GM19397 (cell line): ENCODE measurements around the gene GJB1.
"Not testable (repeated sequence)": the region's sequence is repeated elsewhere in the genome, so short reads cannot be mapped to it uniquely, and the experiment has no call there.

Experiments used
- ATAC-seq: cut with Tn5 transposase; IDR thresholded peaks from one replicate; pipeline ENCODE4 v1.9.1; 2021; ENCODE audit warnings: mild to moderate bottlenecking, moderate library complexity; ENCODE audit not compliant: unreplicated experiment

GJB1 gene

DNA sequence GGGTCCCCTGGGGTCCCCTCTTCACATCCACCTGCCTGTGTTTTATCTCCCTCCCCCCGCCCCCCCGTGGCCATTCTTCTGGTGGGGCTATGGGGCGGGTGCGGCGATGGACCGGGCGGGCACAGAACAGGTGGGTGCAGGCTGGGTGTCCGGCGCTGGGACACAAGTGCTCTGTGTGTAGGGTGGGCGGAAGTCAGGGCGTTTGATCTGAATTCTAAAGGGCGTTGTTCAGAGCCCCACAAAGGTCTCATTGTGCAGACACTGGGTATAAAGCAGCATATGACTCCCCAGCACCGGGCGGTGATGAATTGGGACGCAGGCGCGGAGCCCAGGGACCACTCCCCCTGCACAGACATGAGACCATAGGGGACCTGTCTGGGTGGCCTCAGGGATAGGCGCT, at the start of gene GJB1:
Gene GJB1 (plus strand): TSS at position 296 of the 400 bp plus-strand sequence. CDS start 484 bp downstream, outside the sequence.
- no peak for ATAC-seq

DNA sequence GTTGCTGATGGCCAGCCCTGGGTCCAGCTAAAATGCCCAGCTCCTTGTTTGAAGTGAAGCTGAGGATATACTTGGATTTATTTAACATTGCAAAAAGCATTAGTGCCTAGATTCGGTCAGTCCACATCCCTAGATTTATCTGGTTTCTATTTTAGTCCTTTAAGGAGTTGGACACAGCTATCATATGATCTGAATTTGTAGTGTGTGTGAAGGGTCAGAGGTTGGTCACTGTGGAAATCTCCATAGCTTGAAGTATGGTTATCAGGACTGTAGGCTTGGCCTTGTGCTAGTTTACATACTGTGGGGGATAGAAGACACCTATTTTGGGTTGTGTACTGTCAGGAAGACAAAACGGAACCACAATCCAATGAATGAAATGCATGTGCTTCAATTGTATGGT, 49.6 kb upstream of the GJB1 start:
- ATAC-seq: no peak

DNA sequence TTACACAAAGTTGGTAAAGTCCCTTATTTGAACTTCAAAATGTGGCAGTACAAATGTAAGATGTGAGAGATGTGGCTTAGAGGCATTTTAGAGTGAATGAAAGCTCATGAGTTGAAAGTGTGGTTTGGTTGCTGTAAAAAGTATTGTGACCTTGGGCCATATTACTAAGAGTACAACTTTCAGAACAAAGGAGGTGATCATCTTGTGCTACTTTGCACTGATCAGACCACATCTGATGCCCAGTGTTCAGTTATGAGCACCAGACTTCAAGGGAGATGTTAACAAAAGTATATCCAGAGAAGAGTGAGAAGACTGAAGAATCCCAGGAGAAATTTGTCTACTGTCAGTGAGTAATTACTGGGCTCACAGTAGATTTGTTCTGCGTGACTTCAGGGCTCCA, 48.2 kb upstream of the GJB1 start:
- no peak for ATAC-seq

DNA sequence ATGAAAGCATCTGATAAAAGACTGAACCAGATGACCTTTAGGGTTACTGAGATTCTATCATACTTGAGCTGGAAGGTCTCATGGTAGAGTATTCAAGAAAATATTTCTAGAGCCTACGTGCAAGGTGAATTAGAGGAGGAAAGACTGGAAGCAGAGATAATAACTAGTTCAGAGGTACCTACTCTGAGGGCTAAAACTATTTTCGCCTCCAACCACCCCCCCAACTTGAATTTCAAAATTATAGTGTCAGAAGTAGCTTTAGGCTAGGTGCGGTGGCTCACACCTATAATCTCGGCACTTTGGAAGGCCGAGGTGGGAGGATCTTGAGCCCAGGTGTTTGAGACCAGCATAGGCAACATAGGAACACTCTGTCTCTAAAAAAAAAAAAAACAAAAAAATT, 47.5 kb upstream of the GJB1 start:
- ATAC-seq: no peak

DNA sequence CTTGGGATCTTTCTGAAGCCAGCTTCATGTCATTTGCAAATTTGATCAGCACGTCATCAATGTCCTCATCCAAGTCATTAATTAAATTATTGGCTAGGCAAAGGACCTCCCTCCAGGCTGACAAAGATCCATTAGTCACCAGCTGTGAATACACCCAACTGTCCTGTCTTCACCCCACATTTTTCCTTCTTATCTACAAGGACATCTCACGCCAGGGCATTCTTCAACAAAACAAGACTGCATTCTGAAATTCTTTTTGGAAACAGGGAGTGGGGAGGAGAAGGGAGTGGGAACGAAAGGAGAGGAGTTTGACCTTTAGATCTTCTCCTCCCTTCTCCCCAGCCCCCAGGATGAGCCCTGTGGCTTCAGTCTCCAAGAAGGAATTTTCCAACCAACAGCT, 45.7 kb upstream of the GJB1 start:
- no peak for ATAC-seq

DNA sequence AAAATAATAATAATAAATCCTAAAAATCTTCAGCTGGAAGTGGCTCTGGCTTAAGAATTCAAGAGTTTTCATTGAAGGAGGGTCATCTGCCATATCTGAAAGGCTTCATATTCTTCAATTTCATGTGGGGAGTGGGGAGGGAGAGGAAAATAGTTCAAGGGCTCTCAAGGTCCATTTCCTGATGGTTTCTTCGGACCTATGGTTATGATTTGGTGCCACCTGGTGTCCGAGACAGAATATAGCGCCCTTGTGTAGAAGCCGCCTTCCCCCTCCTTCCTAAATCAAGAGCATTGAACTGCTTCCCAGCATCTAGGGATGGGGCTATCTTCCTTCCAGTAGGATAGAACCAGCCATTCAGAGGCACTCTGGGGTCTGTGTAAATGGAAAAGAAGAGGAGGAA, 44.1 kb upstream of the GJB1 start:
- ATAC-seq: no peak

DNA sequence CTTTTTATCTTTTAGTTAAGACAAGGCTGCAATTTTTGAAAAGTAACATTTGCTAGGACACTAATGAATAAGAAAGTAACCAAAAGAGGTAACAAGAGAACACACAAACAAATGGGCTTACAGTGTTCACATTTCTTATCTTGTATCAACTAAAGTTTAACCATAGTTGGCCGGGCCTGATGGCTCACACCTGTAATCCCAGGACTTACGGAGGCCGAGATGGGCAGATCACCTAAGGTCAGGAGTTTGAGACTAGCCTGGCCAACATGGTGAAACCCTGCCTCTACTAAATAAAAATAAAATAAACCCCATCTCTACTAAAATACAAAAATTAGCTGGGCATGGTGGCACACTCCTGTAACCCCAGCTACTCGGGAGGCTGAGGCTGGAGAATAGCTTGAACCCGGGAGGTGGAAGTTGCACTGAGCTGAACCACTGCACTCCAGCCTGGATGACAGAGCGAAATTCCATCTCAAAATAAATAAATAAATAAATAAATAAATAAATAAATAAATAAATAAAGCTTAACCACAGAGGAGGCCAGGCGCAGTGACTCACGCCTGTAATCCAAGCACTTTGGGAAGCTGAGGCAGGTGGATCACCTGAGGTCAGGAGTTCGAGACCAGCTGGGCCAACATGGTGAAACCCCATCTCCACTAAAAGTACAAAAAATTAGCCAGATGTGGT, 42.3 kb upstream of the GJB1 start:
- not testable (repeated sequence) for ATAC-seq

DNA sequence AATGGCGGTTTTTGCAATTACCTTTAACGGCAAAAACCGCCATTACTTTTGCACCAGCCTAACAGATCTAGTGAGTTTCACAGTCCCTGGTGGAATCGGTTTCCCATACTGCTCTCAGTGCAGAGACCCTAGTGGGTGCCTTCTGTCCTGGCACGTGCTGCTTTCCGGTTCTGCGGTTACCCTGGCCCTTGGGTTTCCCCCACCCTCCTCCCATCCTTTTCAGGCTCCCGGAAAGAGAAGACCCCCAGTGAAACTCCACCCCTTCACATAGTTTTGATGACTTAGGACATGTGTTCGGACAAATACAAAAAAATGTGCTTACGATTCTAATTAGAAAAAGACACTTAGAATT, 41.5 kb upstream of the GJB1 start:
- ATAC-seq: peak; percentile 46

DNA sequence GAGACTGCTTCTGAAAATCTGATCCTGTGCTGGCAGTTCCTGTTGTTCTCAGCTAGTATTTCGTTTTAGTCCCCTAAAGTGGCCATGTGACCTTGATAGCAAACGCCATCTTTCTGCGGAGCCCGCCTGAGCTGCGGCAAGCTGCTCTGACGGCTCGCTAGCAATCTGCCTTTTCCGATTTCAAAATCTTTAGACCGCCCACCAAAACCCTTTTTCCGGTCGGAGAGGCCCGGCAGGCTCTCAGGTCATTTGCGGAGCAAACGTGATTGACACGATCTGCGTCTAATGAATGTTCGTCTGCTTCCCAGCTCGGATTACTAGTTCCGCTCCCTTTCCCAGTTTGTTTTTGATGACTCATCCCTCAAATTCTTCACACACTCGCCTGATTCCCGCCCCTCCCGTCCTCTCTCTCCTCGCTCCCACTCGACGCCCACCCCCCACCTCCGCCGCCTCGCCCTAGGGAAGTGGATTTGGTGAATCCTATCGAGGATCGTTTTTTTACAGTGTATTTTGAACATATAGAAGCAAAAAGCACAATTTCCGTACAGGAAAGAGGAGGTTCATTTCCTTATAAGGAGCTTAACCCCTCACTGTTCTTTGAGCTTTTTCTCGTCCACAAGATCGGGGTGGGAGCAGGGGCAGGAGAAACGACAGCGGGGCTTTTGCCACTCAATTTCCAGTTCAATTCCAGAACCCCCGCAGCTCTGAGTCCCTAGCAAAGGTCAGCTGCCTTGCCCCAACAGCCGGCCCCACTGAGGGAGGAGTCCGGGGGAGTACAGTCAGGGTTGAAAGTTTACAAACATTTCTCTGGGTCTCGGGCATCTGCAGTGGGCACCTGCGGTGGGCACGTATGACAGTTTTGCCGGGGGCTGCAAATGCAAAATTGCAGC, 40.9 kb upstream of the GJB1 start:
- peak; percentile 86 for ATAC-seq

DNA sequence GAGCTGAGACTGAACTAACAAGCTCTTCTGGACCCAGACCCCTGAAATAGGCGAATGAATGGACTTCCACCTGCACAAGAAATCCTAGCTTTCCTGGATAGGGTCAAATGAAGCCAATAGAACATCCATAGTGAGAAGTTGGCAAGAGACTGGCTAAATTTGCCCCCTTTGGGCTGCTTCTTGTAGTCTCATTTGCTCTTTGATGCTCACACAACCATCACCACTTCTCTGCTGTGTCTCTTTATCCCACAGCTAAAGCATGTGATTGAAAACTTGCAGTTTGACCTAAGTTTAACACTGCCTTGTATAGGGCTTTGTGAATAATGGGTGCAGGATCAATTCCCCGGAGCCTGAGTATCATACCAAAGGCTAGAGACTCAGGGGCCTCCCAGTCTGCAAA, 40.2 kb upstream of the GJB1 start:
- no peak for ATAC-seq

DNA sequence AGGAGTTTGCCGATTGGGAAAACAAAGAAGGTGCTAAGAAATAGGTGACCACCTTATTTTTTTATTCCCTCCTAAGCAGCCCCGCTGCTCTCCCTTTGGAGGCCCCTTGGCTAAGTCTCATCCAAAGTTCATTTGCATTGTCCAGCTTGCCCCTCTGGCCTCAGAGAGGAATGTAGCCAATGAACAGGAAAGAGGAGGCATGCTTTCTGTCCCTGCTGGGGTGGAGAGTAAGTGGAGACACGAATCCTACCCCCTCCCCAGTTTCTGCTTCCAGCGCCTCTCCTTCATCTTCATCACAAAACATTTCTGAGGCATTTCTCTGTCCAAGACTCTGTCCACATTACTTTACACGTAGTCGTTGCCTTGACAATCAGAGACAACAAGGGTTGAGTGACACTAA, 39.7 kb upstream of the GJB1 start:
- no peak for ATAC-seq

DNA sequence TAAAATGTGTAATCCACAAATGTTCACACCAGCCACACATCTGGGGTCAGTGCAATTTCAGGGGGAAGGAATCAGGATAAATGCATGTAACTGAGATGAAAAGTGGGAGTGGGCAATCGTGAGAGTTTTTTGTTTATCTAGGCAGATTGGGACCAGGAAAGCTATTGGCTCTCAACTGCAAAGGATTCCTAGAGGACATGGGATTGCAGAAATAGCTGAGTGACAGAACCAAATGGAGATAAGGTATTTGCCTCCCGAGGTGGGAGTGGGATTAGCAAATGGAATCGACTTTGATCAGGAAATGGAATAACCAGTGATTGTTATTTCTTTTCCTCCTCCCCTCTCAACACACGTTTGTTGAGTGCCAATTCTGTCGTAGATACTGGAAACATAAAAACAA, 38.9 kb upstream of the GJB1 start:
- ATAC-seq: no peak

DNA sequence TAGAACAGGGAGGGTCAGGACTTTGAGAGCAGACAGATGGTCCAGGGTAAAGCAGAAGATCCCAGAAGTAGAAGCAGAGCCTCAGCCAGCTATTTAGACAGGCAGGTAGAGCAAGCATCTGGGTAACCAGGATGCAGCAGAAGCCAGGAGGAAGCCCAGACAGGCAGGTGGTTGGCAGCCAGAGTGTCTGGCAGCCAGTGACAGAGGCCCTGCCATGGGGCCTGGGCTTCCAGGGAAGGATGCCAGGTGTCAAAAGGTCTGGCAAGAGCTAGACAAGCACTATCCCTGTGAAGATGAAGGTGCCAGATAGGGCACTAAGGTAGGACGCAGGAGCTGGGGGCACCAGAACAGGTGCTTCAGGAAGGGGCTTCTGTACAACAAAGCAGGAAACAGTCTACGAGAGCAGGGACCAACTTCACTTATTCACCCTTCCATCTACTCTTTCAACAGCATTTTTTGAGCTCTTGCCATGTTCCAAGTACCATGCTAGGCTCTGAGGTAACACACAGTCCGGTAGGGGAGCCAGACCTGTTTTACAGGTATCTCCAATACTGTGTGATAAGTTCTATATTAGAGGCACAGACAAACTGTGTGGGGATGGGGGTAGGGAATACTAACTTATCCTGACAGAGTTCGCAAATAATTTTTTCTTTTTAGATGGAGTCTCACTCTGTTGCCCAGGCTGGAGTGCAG, 38.1 kb upstream of the GJB1 start:
- no peak for ATAC-seq

DNA sequence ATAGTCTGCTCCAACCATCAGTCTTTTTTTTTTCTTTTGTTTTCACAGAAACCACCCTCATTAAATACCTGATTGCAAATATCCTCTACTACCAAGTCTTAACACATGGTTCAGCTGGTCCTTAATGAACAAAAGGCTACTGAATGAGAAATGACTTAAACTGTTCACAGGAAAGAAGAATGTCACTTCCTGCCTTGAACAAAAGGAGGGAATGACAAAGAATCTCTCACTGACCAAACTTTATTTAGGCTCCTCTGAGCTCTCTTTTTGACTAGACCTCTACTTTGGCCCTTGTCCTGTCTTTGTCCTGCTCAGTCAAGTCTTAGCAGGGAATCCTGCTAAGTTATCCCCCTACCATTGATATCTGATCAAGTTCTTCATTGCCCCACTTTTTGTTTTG, 31.8 kb upstream of the GJB1 start:
- no peak for ATAC-seq

DNA sequence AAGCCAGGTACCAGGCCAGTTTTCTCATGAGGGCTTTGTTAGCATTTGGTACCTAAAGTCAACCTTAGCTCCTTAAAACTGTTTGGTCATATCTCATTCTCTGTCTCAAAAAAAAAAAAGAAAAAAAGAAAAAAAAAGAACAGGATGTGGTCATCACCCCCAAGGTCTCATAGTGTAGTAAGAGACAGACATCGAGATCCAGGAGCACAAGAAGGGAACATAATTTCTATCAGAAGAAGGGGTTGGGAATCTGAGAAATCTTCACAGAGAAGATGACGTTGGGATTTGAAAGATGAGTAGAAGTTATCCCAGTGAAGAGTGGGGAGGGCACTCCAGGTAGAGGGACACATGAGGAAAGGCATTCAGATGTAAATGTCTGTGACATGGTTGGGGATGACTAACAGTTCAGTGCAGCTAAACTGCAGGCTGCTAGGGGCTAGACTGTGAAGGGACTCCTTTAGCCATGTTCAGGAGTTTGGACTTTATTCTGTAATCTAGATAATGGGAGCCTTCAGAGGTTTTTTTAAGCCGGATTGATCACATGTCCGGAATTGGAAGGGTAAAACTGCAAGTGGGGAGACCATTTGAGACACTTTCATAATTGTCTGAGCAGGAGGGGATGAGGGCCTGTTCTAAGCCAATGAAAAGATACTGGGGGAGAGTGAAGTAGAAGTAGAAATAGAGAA, 26.9 kb upstream of the GJB1 start:
- ATAC-seq: peak; percentile 48

DNA sequence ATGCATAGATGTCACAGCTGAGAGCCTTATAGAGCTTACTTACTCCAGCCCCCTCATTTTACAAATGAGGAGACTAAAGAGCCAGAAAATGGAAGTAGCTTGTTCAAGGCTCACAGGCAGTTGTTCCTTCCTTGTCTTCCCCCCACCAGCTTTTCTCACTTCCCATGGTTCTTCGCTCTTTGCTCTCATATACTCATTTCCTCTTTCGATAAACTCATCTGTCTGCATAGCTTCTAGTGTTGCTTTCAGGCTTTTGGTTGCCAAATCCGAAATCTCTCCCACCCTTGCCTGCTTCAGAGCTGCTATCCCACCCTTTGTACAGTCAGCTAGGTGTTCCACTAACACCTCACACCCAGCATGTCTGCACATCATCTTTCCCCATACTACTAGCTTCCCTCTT, 25.0 kb upstream of the GJB1 start:
- ATAC-seq: peak; percentile 64

DNA sequence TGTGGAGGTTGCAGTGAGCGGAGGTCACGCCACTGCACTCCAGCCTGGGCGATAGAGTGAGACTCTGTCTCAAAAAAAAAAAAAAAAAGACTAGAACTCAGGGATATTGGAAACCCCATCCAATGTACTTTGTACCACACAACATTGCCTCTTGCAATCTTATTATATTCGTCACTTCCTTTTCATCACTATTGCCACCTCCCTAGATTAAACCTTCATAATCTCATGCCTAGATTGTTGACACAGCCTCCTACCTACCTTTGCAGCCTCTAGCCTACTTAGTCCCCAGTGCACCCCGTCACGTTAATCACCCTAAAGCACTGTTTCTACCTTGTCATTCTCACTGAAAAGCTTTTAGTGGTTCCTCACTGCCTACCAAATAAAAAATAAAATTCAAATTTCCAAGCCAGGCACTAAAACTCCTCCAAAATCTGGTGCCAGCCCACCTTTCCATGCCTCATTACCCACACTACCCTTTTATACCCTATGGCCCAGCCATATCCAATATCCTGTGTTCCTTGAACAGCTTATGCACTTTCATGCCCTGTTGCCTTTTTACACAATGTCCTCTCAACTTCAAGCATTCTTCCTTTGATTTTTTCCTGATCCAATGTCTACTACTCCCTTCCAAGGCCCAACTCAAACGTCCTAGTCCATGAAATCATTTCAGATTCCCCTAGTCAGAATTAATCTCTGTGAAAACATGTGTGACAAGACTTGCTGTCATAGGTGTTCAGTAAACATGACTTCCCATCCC, 23.6 kb upstream of the GJB1 start:
- no peak for ATAC-seq

DNA sequence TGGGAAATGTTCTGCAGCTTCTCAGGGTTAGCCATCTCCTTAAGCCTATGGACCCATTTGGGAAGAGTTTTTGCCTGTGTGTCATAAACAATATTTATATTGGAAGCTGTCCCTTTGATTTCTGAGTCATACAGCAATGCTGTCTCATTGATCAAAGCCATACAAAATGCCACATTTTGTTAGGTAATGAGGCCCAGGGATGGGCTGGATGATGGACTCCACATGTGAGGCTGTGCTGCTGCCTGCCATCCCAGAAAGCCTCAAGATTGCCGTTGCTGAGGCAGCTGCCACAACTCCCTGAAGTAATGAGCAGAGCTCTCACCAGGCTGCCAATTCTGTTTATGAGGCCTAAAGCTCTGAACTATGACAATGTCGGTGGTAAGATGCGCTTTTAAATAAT, 12.2 kb upstream of the GJB1 start:
- ATAC-seq: no peak

DNA sequence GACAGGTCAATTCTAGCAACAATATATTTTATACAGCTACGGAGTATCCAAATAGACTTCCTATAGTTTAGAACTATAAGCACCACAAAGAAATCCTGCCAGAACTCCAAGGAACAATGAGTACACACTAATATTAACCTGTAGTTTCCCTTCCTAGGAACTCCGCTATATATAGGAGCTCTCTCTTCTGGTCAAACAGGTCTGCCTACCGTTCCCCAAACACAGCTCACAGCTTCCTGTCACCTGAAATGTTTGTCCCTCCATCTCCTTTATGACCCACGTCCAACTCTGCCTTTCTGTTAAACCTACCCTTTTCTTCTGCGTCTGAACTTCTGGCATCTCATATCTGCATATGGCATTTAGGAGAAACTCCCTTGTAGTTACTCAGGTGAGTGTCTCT, 10.5 kb upstream of the GJB1 start:
- ATAC-seq: no peak

DNA sequence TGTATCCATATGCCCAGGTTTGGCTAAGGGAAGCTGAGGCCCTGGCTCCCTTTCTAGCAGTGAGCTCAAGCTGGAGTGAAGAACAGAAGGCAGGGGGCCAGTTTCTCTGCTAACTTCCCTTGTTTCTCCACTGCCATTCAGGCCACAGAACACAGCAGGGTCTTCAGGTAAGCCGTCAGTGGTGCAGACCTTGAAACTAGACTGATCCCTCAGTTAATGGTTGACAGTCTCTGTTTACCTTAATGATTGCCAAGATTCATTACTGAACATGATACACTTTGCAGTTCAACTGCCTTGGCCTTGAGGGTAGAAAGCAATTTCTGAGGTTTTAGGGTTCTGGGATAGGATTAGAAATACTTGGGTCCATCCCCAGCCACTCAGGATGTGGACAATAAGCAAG, 8.9 kb upstream of the GJB1 start:
- ATAC-seq: no peak
